CD14-positive monocyte (primary cell): ENCODE results near the gene PLEKHA8. TPM values are rescaled to one million over a fixed set of nuclear protein-coding genes. Genes with fewer than 3 reads are reported as not detected.

ENCODE experiments used
- DNase-seq, 3 donors: peaks; one replicate each; pipeline ENCODE4 v3.0.0-alpha.2; 2011 to 2022
- H2AFZ ChIP-seq: 2 replicates; pipeline ENCODE4 v1.6.0; 2012; ENCODE audit warnings: mild to moderate bottlenecking, low read depth, low read length, inconsistent platforms; ENCODE audit not compliant: insufficient read depth, poor library complexity, severe bottlenecking
- H3K27ac ChIP-seq, 2 donors: 1 replicate in 1 of 2; 2 replicates in 1 of 2; pipeline ENCODE4 v1.5.1; 2012 to 2013; ENCODE audit warnings: low read length in 2 of 2, control low read depth in 1 of 2, inconsistent platforms in 1 of 2, low read depth in 1 of 2, mild to moderate bottlenecking in 1 of 2
- H3K27me3 ChIP-seq, 2 donors: one replicate each; pipeline versions ENCODE4 v1.6.0 to v1.6.1; 2011 to 2013; ENCODE audit warnings: low read length in 2 of 2; ENCODE audit not compliant: control insufficient read depth in 2 of 2, insufficient read depth in 2 of 2
- H3K36me3 ChIP-seq, 2 donors: replicated peaks in 1 of 2; 1 replicate in 1 of 2; 2 replicates in 1 of 2; pipeline versions ENCODE4 v1.5.1 to v1.6.1; 2012 to 2013; ENCODE audit warnings: low read length in 2 of 2, control low read depth in 1 of 2, inconsistent platforms in 1 of 2, mild to moderate bottlenecking in 1 of 2; ENCODE audit not compliant: insufficient read depth in 2 of 2, control insufficient read depth in 1 of 2
- H3K4me1 ChIP-seq, 2 donors: 1 replicate in 1 of 2; 2 replicates in 1 of 2; pipeline versions ENCODE4 v1.5.1 to v1.6.1; 2012 to 2013; ENCODE audit warnings: low read length in 2 of 2, control low read depth in 1 of 2, inconsistent platforms in 1 of 2, mild to moderate bottlenecking in 1 of 2, moderate library complexity in 1 of 2; ENCODE audit not compliant: insufficient read depth in 2 of 2, control insufficient read depth in 1 of 2
- H3K4me2 ChIP-seq: replicated peaks from 2 replicates; pipeline ENCODE3; 2012; ENCODE audit warnings: low read length, moderate library complexity, mild to moderate bottlenecking; ENCODE audit not compliant: poor library complexity, severe bottlenecking; ENCODE audit errors: extremely low read depth
- H3K4me3 ChIP-seq, 3 experiments: fragments of 200-600 bp in 1 of 3; sonication (generic) in 1 of 3; replicated peaks in 1 of 3; 1 replicate in 2 of 3; 2 replicates in 1 of 3; pipeline ENCODE4 v1.5.1; 2011 to 2013; ENCODE audit warnings: low read length in 3 of 3, mild to moderate bottlenecking in 3 of 3, control low read depth in 2 of 3, low read depth in 2 of 3, inconsistent platforms in 1 of 3, moderate library complexity in 1 of 3
- H3K79me2 ChIP-seq: 2 replicates; pipeline ENCODE4 v1.6.0; 2012; ENCODE audit warnings: mild to moderate bottlenecking, control low read depth, inconsistent platforms, low read length, moderate library complexity; ENCODE audit not compliant: insufficient read depth
- H3K9ac ChIP-seq: 2 replicates; pipeline ENCODE4 v1.6.0; 2017; ENCODE audit warnings: low read length, mild to moderate bottlenecking; ENCODE audit not compliant: insufficient read depth, poor library complexity, severe bottlenecking
- H3K9me3 ChIP-seq, 2 donors: replicated peaks in 1 of 2; 1 replicate in 1 of 2; 2 replicates in 1 of 2; pipeline versions ENCODE4 v1.5.1 to v1.6.1; 2012 to 2013; ENCODE audit warnings: low read length in 2 of 2, control low read depth in 1 of 2; ENCODE audit not compliant: control insufficient read depth in 1 of 2, insufficient read depth in 1 of 2
- H4K20me1 ChIP-seq: 2 replicates; pipeline ENCODE4 v1.6.0; 2012; ENCODE audit warnings: mild to moderate bottlenecking, low read length, control low read depth, moderate library complexity; ENCODE audit not compliant: insufficient read depth
- H3K27ac Mint-ChIP-seq, 7 donors: one replicate each; pipeline ENCODE4 v1.8.0; 2020; ENCODE audit warnings: mild to moderate bottlenecking in 7 of 7, mixed read lengths in 7 of 7, moderate library complexity in 6 of 7, inconsistent platforms in 2 of 7
- H3K27me3 Mint-ChIP-seq, 3 donors: one replicate each; pipeline ENCODE4 v1.8.0; 2021 to 2022; ENCODE audit warnings: low read depth in 3 of 3, mild to moderate bottlenecking in 3 of 3, mixed read lengths in 3 of 3, moderate library complexity in 3 of 3, inconsistent platforms in 1 of 3
- H3K36me3 Mint-ChIP-seq, 2 donors: one replicate each; pipeline ENCODE4 v1.8.0; 2020; ENCODE audit warnings: mixed read lengths in 2 of 2, inconsistent platforms in 1 of 2, mild to moderate bottlenecking in 1 of 2
- H3K4me1 Mint-ChIP-seq: one replicate; pipeline ENCODE4 v1.8.0; 2020; ENCODE audit warnings: mild to moderate bottlenecking, mixed read lengths
- H3K4me3 Mint-ChIP-seq, 2 donors: one replicate each; pipeline ENCODE4 v1.8.0; 2020; ENCODE audit warnings: mild to moderate bottlenecking in 2 of 2, mixed read lengths in 2 of 2, moderate library complexity in 1 of 2
- H3K9me3 Mint-ChIP-seq, 7 donors: one replicate each; pipeline ENCODE4 v1.8.0; 2020 to 2022; ENCODE audit warnings: mixed read lengths in 7 of 7, mild to moderate bottlenecking in 6 of 7, moderate library complexity in 6 of 7, inconsistent platforms in 2 of 7
- WGBS: methylation state at CpG from one replicate; pipeline ENCODE4 v1.1.5; 2013; ENCODE audit warnings: missing lambda C conversion rate; ENCODE audit not compliant: insufficient coverage; 5-methylcytosine and 5-hydroxymethylcytosine counted together
- intact Hi-C, 2 donors: fragments of 100-400 bp; cut with micrococcal nuclease; formaldehyde crosslinking; loops; one replicate each; pipeline versions ENCODE4 v1.15.0 to v1.15.1; 2023
- polyA plus RNA-seq, 3 donors: library from polyadenylated mRNA; depleted of rRNA in 1 of 3; unstranded in 2 of 3; stranded (reverse) in 1 of 3; fragments of 300-500 nt in 2 of 3; fragments of >200 nt in 1 of 3; fragmentation: Illumina TruSeq in 2 of 3; gene quantifications; 1 replicate in 2 of 3; 2 replicates in 1 of 3; pipeline ENCODE4 v1.2.3, GENCODE V29; 2012 to 2021
- TF ChIP-seq, protein P1 (sequence below): fragments of 200-600 bp; IDR thresholded peaks from one replicate; pipeline ENCODE4 v1.8.0; 2022; ENCODE audit warnings: antibody characterized with exemption, mild to moderate bottlenecking

PLEKHA8 gene
- polyA plus RNA-seq, 3 donors, result 2.4 to 2.7 (median 2.6) TPM

DNA sequence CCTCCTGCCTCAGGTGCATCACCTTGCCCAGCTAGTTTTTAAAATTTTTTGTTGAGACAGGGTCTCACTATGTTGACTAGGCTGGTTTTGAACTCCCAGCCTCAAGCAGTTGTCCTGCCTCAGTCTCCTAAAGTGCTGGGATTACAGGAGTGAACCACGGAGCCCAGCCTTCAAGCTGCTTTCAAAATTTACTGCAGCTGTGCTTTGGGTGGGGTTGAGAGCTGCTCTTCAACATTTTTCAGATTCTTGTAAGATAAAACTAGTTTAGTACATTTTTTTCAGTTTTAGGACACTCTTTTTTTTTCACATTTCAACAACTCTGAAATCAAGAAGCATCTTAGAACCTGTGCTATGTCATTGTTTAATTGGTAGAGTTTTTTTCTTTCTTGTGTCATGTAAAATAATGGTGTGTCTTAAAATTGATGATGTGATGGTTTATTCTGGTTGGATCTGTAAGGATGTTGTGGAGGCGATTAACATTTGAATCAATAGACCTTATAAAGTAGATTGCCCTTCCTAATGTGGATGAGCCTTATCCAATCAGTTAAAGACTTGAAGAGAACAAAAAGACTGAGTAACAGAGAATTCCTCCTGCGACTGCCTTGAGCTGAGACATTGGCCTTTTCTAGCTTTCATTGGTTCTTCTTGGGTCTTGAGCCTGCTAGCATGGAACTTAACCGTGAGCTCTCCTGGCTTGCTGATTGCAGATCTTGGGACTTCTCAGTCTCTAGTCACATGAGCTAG, 13.5 kb downstream of the PLEKHA8 start:
- Mint-ChIP-seq H3K9me3 (no peaks in the 10 kb centered on the region), H3K4me1 (peaks cover 4% of the 10 kb centered on the region), H3K4me3 (no peak overlapping the region), H3K27me3 (peaks cover 0 to 2% (median 0%) of the 10 kb centered on the region in 3 donors), H3K36me3 (peaks cover 16 to 17% of the 10 kb centered on the region in 2 donors), H3K27ac (peak overlapping the region in 1 of 7 donors; percentile 11)
- intact Hi-C loops, result no loop called here
- WGBS, result 100% methylated on average over 2 of the region's 4 CpGs
- H3K4me2 ChIP-seq, result no peak overlapping the region
- TF ChIP-seq, protein P1, sequence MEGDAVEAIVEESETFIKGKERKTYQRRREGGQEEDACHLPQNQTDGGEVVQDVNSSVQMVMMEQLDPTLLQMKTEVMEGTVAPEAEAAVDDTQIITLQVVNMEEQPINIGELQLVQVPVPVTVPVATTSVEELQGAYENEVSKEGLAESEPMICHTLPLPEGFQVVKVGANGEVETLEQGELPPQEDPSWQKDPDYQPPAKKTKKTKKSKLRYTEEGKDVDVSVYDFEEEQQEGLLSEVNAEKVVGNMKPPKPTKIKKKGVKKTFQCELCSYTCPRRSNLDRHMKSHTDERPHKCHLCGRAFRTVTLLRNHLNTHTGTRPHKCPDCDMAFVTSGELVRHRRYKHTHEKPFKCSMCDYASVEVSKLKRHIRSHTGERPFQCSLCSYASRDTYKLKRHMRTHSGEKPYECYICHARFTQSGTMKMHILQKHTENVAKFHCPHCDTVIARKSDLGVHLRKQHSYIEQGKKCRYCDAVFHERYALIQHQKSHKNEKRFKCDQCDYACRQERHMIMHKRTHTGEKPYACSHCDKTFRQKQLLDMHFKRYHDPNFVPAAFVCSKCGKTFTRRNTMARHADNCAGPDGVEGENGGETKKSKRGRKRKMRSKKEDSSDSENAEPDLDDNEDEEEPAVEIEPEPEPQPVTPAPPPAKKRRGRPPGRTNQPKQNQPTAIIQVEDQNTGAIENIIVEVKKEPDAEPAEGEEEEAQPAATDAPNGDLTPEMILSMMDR, result no peak
- no peaks in the 10 kb centered on the region for H3K79me2 ChIP-seq
- no peak overlapping the region for H3K9ac ChIP-seq
- H2AFZ ChIP-seq, result no peak overlapping the region
- H3K4me1 ChIP-seq, result no peaks in the 10 kb centered on the region
- H3K9me3 ChIP-seq, result no peaks in the 10 kb centered on the region
- DNase-seq, result no peak
- H3K36me3 ChIP-seq, result peaks cover 0 to 17% of the 10 kb centered on the region in 2 donors
- H3K27me3 ChIP-seq, result no peaks in the 10 kb centered on the region
- H3K27ac ChIP-seq, result no peak overlapping the region
- no peak overlapping the region for H3K4me3 ChIP-seq
- no peaks in the 10 kb centered on the region for H4K20me1 ChIP-seq

DNA sequence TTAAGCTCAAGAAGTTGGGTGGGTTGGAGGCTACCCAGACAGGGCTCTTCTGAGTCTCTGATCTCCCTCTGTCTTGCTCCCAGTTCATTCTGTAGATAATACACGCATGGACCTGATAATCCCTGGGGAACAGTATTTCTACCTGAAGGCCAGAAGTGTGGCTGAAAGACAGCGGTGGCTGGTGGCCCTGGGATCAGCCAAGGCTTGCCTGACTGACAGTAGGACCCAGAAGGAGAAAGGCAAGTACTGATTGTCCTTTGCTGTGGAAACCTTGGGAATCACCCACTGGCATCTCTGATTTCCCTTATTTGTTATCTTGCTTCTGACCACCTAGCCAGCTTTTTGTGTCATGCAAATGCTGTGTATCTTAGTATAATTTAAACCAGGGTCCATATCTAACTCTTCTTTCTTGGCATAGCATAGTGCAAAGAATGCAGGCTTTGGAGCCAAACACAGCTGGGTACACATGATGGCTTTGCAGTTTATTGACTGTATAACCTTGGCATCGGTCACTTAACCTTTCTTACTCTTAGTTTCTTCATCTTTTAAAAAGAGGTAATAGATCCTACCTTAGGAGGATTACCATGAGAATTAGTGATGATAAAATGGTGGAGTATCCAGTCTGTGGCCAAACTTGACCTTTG, 18.0 kb downstream of the PLEKHA8 start:
- H3K4me1 Mint-ChIP-seq, result no peaks in the 10 kb centered on the region
- no peak overlapping the region for H3K4me3 Mint-ChIP-seq
- Histone ChIP-seq H3K4me2 (no peak overlapping the region), H3K36me3 (peaks cover 7 to 41% of the 10 kb centered on the region in 2 donors), H4K20me1 (no peaks in the 10 kb centered on the region), H3K27me3 (no peaks in the 10 kb centered on the region), H2AFZ (no peak overlapping the region), H3K27ac (no peak overlapping the region), H3K79me2 (no peaks in the 10 kb centered on the region), H3K4me3 (no peak overlapping the region), H3K4me1 (no peaks in the 10 kb centered on the region), H3K9ac (no peak overlapping the region), H3K9me3 (no peaks in the 10 kb centered on the region)
- H3K36me3 Mint-ChIP-seq, result peaks cover 39 to 41% of the 10 kb centered on the region in 2 donors
- no peak overlapping the region for H3K27ac Mint-ChIP-seq
- no peaks in the 10 kb centered on the region for H3K9me3 Mint-ChIP-seq
- intact Hi-C loops, result no loop called here
- DNase-seq, result no peak
- WGBS, result 100% methylated on average over 2 of the region's 3 CpGs
- TF ChIP-seq, protein P1, result no peak
- peaks cover 0 to 2% (median 2%) of the 10 kb centered on the region in 3 donors for H3K27me3 Mint-ChIP-seq
